Central memory CD8-positive, alpha-beta T cell (primary cell): ENCODE results near the gene ZNF423.

ENCODE experiments used
- ATAC-seq: fragments of 150-1000 bp; cut with Tn5 transposase; replicated peaks from 2 replicates; pipeline ENCODE4 v1.10.0; 2022; ENCODE audit warnings: mild to moderate bottlenecking, moderate FRiP score, moderate number of reproducible peaks; ENCODE audit not compliant: poor library complexity, severe bottlenecking; ENCODE audit errors: extremely low read depth
- DNase-seq, 2 donors: peaks; one replicate each; pipeline ENCODE4 v3.0.0; 2021; ENCODE audit warnings: low spot score in 2 of 2
- H3K27ac Mint-ChIP-seq: one replicate; pipeline ENCODE4 v1.8.0; 2022; ENCODE audit warnings: low read depth, mild to moderate bottlenecking, moderate library complexity, mixed read lengths
- H3K27me3 Mint-ChIP-seq: one replicate; pipeline ENCODE4 v1.8.0; 2022; ENCODE audit warnings: mixed read lengths
- H3K36me3 Mint-ChIP-seq: one replicate; pipeline ENCODE4 v1.8.0; 2022; ENCODE audit warnings: mild to moderate bottlenecking, moderate library complexity, mixed read lengths; ENCODE audit not compliant: insufficient read depth
- H3K4me1 Mint-ChIP-seq: one replicate; pipeline ENCODE4 v1.8.0; 2022; ENCODE audit warnings: mixed read lengths
- H3K4me3 Mint-ChIP-seq: one replicate; pipeline ENCODE4 v1.8.0; 2022; ENCODE audit warnings: mild to moderate bottlenecking, moderate library complexity, mixed read lengths
- H3K9me3 Mint-ChIP-seq: one replicate; pipeline ENCODE4 v1.8.0; 2022; ENCODE audit warnings: mixed read lengths

The ZNF423 gene

DNA sequence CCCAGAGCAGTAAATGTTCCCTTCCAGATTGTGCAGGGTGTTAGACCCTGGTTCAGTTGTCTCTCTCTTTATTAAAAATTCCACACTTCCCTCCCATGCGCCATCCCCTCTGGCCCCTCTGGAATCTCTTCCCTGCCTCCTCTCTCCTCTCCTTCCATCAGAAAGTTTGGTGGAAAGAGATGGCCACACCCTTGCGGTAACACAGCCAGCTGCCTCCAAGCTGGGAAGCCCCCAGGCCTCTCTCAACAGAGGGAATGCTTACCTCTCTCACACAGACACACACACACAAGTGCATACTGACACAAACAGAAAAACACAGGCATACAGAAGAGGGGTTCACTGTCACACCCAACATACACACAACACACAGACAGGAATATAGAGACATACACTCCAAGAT lies 261.8 kb downstream of the ZNF423 start:
- Mint-ChIP-seq H3K27ac (no peak overlapping the region), H3K4me1 (no peaks in the 10 kb centered on the region), H3K4me3 (no peak overlapping the region), H3K9me3 (no peaks in the 10 kb centered on the region), H3K27me3 (peaks cover 37% of the 10 kb centered on the region), H3K36me3 (peaks cover 2% of the 10 kb centered on the region)
- no peak for DNase-seq
- ATAC-seq: no peak

- DNase-seq (no peak), ATAC-seq (no peak)
- H3K4me1 Mint-ChIP-seq: no peaks in the 10 kb centered on the region
- H3K36me3 Mint-ChIP-seq: peaks cover 2% of the 10 kb centered on the region
- H3K4me3 Mint-ChIP-seq: no peak overlapping the region
- no peak overlapping the region for H3K27ac Mint-ChIP-seq
- peaks cover 42% of the 10 kb centered on the region for H3K27me3 Mint-ChIP-seq
- H3K9me3 Mint-ChIP-seq: no peaks in the 10 kb centered on the region
Measured at GRCh38 chr16:49593424-49594040, 262.4 kb downstream of the ZNF423 start.

- H3K4me1 Mint-ChIP-seq: no peaks in the 10 kb centered on the region
- H3K27ac Mint-ChIP-seq: no peak overlapping the region
- no peak for ATAC-seq
- peaks cover 36% of the 10 kb centered on the region for H3K27me3 Mint-ChIP-seq
- no peak overlapping the region for H3K4me3 Mint-ChIP-seq
- no peaks in the 10 kb centered on the region for H3K9me3 Mint-ChIP-seq
- H3K36me3 Mint-ChIP-seq: peaks cover 2% of the 10 kb centered on the region
- DNase-seq: no peak
Measured at GRCh38 chr16:49592546-49593423, 263.1 kb downstream of the ZNF423 start.

DNA sequence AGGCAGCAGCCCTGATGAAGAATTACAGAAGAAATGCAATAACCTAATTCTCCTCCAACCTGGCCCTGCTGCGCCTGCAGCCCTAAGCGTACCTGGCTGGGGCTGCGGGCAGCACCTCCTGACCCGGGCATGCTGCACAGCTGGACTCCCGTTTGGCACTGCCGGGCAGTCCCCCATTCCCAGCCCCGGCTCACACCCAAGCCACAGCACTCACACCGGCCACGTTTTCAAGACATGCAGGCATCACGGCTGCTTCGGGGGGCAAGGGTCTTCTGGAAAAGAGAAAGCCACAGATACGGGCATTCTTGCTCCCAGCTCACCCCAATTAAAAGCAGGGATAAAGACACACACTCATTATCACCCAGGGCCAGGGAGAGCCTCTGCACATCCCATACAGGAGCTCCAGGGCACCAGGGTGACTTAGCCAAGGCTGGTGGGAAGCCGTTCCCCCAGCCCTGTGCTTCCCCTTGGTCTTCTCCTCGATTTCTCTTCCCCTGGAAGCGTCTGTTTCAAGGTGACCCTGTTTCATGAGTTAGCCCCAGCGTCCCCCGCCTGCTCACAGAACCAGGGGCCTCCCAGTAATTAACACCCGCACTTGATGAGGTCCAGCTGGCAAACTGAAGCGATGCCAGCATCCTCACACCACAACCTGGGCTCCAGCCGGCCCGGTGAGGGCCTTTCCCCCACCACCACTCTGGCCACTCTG lies 265.6 kb downstream of the ZNF423 start:
- peaks cover 2% of the 10 kb centered on the region for H3K36me3 Mint-ChIP-seq
- ATAC-seq (no peak), DNase-seq (no peak)
- no peak overlapping the region for H3K27ac Mint-ChIP-seq
- H3K27me3 Mint-ChIP-seq: peaks cover 44% of the 10 kb centered on the region
- H3K9me3 Mint-ChIP-seq: no peaks in the 10 kb centered on the region
- no peak overlapping the region for H3K4me3 Mint-ChIP-seq
- H3K4me1 Mint-ChIP-seq: no peaks in the 10 kb centered on the region

- Mint-ChIP-seq H3K27ac (no peak overlapping the region), H3K4me3 (no peak overlapping the region), H3K9me3 (no peaks in the 10 kb centered on the region), H3K36me3 (peaks cover 2% of the 10 kb centered on the region), H3K4me1 (no peaks in the 10 kb centered on the region), H3K27me3 (peaks cover 40% of the 10 kb centered on the region)
- ATAC-seq (no peak), DNase-seq (no peak)
Measured at GRCh38 chr16:49589544-49590031, 266.3 kb downstream of the ZNF423 start.

DNA sequence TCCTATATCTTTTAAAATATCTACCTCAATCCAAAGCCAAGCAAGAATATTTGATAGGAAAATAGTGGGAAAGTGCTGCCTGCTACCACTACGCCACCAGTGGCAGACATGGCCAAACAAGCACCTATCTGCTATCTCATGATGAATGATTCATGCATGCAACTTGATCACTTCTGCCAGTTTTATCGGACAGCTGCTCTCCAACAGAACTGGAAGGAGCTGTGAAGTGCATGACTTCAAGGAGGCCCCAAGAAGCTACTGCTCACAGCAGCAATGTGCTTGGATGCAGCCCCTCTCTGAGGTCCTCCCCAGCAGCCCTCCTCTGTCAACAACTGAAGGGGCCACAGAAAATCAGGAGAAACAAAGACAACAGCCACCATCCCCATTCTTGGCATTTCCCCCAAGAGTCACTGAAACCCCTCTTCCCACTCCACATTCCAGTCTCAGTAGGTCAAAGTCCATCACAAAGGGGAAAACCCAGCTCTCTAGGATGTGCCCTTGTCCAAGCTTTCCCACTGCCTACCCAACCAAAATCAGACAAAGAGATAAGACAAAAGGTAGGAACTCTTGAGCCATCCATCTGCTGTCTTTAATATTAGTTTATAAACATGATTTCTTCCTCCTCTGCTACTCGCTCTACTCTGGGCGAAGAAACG lies 267.1 kb downstream of the ZNF423 start:
- DNase-seq: no peak
- H3K27ac Mint-ChIP-seq: no peak overlapping the region
- no peaks in the 10 kb centered on the region for H3K4me1 Mint-ChIP-seq
- no peak for ATAC-seq
- no peak overlapping the region for H3K4me3 Mint-ChIP-seq
- no peaks in the 10 kb centered on the region for H3K36me3 Mint-ChIP-seq
- H3K9me3 Mint-ChIP-seq: no peaks in the 10 kb centered on the region
- H3K27me3 Mint-ChIP-seq: peaks cover 32% of the 10 kb centered on the region

DNA sequence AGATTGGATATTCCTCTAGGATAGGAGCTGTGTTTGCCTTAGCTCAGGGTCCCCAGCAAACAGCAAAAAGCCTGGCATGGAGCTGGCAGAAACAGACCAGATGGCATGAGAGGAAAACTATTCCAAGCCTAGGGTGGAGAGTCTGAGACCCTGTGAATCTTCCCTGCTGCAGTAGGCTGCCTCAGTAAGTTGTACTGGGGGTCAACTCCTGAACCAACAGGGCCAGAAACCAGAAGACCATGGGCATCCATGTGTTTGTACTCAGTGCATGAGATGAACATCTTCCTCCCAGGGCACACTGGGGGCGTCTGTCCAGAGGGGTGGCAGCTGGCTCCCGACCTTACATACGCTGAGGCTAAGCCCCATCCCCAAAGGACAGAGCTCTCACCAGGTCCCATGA lies 267.9 kb downstream of the ZNF423 start:
- ATAC-seq (no peak), DNase-seq (no peak)
- Mint-ChIP-seq H3K36me3 (no peaks in the 10 kb centered on the region), H3K4me3 (no peak overlapping the region), H3K27me3 (peaks cover 27% of the 10 kb centered on the region), H3K9me3 (no peaks in the 10 kb centered on the region), H3K4me1 (no peaks in the 10 kb centered on the region), H3K27ac (no peak overlapping the region)

DNA sequence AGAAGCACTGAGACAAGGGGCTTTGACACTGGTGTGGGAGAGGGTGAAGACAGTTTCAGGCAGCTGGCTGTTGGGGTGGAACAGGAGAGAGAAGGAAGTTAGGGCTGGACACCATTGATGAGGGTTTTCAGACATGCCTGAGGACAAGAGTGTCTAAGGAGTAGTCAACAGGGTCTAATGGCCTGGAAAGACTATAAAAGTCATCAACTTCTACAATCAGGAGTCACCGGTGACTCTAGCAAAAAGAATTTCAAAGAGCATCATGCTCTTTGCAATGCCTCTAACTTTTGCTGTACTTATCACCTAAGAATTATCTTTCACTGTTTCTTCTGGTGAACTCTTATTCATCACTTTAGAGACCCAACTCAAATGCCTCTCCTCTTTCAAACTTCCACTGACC lies 268.4 kb downstream of the ZNF423 start:
- ATAC-seq (no peak), DNase-seq (no peak)
- H3K27me3 Mint-ChIP-seq: peaks cover 27% of the 10 kb centered on the region
- no peak overlapping the region for H3K4me3 Mint-ChIP-seq
- no peaks in the 10 kb centered on the region for H3K36me3 Mint-ChIP-seq
- no peak overlapping the region for H3K27ac Mint-ChIP-seq
- no peaks in the 10 kb centered on the region for H3K4me1 Mint-ChIP-seq
- no peaks in the 10 kb centered on the region for H3K9me3 Mint-ChIP-seq

DNA sequence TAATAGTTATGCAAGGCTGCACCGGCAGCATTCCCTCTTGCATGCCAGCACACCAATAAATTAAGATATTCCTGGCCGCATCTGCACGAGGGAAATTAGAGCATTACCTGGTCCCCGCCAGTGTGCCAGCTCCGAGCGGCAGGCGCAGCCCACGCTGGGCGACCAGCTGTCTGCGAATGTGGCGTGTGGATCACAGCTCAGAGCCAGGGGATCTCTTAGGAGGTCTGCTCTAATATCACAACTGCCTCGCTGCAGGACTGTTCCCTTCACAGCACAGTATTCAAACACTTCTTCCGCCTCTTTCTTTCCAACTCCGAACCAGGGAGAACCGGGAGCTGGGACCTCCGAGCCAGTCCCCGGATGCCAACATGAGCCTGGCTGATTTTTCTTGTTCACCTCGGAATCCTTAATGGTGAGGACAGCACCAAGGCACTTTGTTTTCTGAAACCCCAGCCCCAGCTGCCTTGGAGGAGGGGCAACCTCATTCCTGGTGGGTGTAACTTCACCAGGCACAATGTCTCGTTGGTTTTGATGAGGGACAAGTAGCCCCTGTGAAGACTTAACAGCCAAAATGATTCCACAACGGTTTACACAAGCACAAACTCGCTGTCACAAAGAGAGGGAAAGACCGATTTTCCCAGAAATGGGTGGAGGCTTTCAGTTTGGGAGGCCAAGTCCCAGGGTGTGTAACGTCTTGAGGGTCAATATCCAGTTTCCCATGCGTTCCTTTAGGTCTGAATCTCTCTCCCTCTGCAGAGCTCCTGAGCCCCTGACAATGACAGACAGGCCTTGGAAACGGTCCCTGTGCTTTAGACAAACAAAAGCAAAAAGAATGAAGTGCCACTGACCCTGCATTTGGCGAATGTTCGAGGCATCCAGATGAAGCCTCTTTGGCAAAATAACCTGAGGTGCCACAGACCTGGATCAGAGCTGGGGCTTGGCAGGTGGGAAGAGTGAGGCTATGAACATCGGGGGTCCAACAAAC lies 269.2 kb downstream of the ZNF423 start:
- H3K27ac Mint-ChIP-seq: no peak overlapping the region
- no peaks in the 10 kb centered on the region for H3K36me3 Mint-ChIP-seq
- H3K4me1 Mint-ChIP-seq: no peaks in the 10 kb centered on the region
- ATAC-seq (no peak), DNase-seq (no peak)
- H3K27me3 Mint-ChIP-seq: peaks cover 27% of the 10 kb centered on the region
- H3K9me3 Mint-ChIP-seq: no peaks in the 10 kb centered on the region
- H3K4me3 Mint-ChIP-seq: no peak overlapping the region

- H3K4me1 Mint-ChIP-seq: no peaks in the 10 kb centered on the region
- H3K4me3 Mint-ChIP-seq: no peak overlapping the region
- DNase-seq: no peak
- H3K27me3 Mint-ChIP-seq: peaks cover 20% of the 10 kb centered on the region
- no peaks in the 10 kb centered on the region for H3K36me3 Mint-ChIP-seq
- no peak overlapping the region for H3K27ac Mint-ChIP-seq
- no peak for ATAC-seq
- H3K9me3 Mint-ChIP-seq: no peaks in the 10 kb centered on the region
Measured at GRCh38 chr16:49585143-49585832, 270.6 kb downstream of the ZNF423 start.

GRCh38 chr16:49583911-49584310 lies 272.0 kb downstream of the ZNF423 start:
- ATAC-seq: no peak
- no peak overlapping the region for H3K27ac Mint-ChIP-seq
- H3K27me3 Mint-ChIP-seq: peaks cover 14% of the 10 kb centered on the region
- no peaks in the 10 kb centered on the region for H3K9me3 Mint-ChIP-seq
- DNase-seq: no peak
- no peaks in the 10 kb centered on the region for H3K36me3 Mint-ChIP-seq
- H3K4me3 Mint-ChIP-seq: no peak overlapping the region
- no peaks in the 10 kb centered on the region for H3K4me1 Mint-ChIP-seq
